SK-N-MC (cell line): ENCODE measurements around the gene TCN2.

Source experiments
- EZH2 ChIP-seq: fragments of 200-600 bp; sonication (generic); IDR thresholded peaks from one replicate; pipeline ENCODE4 v1.6.1; 2017; ENCODE audit warnings: antibody characterized with exemption
- FOXP2 ChIP-seq: optimal IDR thresholded peaks from 2 replicates; pipeline ENCODE3; 2011; ENCODE audit warnings: mild to moderate bottlenecking, moderate library complexity; ENCODE audit not compliant: insufficient read depth; ENCODE audit errors: extremely low read length, control extremely low read depth
- POLR2AphosphoS5 ChIP-seq: IDR thresholded peaks from 2 replicates; pipeline ENCODE4 v1.6.1; 2012; ENCODE audit warnings: mild to moderate bottlenecking, low read depth, low read length, borderline replicate concordance

DNA sequence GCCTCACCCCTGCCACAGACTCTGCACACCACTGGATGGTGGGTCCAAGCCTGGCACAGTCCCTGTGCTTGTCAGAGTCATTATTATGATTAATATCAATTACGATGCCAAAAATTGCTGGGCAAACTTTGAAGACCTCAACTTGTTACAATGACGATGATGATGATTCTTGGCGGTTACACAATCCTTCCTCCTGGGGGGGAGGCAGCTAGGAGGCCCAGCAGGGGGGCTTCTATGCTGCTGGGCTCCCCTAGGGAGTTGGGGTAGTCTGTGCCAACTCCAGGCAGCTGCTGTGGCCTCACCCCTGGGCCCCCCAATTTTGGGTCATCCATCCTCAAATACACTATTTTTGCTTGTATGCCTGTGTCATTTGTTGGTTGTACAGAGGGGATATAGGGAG is 40.6 kb downstream of the TCN2 start:
- TF ChIP-seq EZH2 (no peak), POLR2AphosphoS5 (no peak), FOXP2 (no peak)
